HepG2 (cell line): ENCODE measurements around the gene RAE1. TPM values are rescaled to one million over a fixed set of nuclear protein-coding genes. Genes with fewer than 3 reads are reported as not detected.
A peak's percentile ranks its signal among the peaks of the same experiment; 100 is the strongest.

Source experiments
- DMAP1 ChIP-seq: IDR thresholded peaks from 2 replicates; pipeline ENCODE4 v1.6.1; 2016
- E2F2 ChIP-seq: sonication (generic); formaldehyde crosslinking; IDR thresholded peaks from 2 replicates; pipeline ENCODE4 v1.4.0; 2020; ENCODE audit warnings: missing genetic modification reagents, borderline replicate concordance
- HBP1 ChIP-seq: IDR thresholded peaks from 2 replicates; pipeline ENCODE4 v1.6.1; 2016; ENCODE audit warnings: low read depth, control low read depth
- HNF1A ChIP-seq, 2 experiments: sonication (generic) in 1 of 2; formaldehyde crosslinking in 1 of 2; IDR thresholded peaks; 2 replicates each; pipeline versions ENCODE4 v1.4.0 to v1.6.1; 2016 to 2020; ENCODE audit warnings: borderline replicate concordance in 1 of 2, low read depth in 1 of 2, mild to moderate bottlenecking in 1 of 2, missing genetic modification reagents in 1 of 2
- HOXA9 ChIP-seq: sonication (generic); formaldehyde crosslinking; IDR thresholded peaks from 2 replicates; pipeline ENCODE4 v1.8.1; 2022; ENCODE audit warnings: missing genetic modification reagents, mild to moderate bottlenecking, moderate library complexity, borderline replicate concordance
- JUNB ChIP-seq: sonication (generic); formaldehyde crosslinking; IDR thresholded peaks from 2 replicates; pipeline ENCODE4 v1.8.0; 2022; ENCODE audit warnings: missing genetic modification reagents, mild to moderate bottlenecking, borderline replicate concordance
- PAF1 ChIP-seq: IDR thresholded peaks from 2 replicates; pipeline ENCODE4 v1.6.1; 2016; ENCODE audit warnings: missing genetic modification reagents, missing compliant biosample characterization
- STAT6 ChIP-seq: sonication (generic); formaldehyde crosslinking; IDR thresholded peaks from 2 replicates; pipeline ENCODE4 v1.4.0; 2020; ENCODE audit warnings: missing genetic modification reagents, mild to moderate bottlenecking, borderline replicate concordance
- SYNCRIP ChIP-seq: fragments of 200-400 bp; formaldehyde crosslinking; IDR thresholded peaks from 2 replicates; pipeline ENCODE4 v1.6.1; 2018; ENCODE audit warnings: mild to moderate bottlenecking, low read depth, low read length; ENCODE audit not compliant: insufficient read depth
- TCF7 ChIP-seq: sonication (generic); IDR thresholded peaks from 2 replicates; pipeline ENCODE4 v1.6.1; 2016; ENCODE audit warnings: antibody characterized with exemption, low read depth
- ZBTB7A ChIP-seq: sonication (generic); formaldehyde crosslinking; IDR thresholded peaks from 2 replicates; pipeline ENCODE4 v1.8.0; 2022; ENCODE audit warnings: mild to moderate bottlenecking, missing genetic modification reagents
- ZNF205 ChIP-seq: IDR thresholded peaks from 2 replicates; pipeline ENCODE4 v1.6.1; 2018; ENCODE audit warnings: missing biosample characterization, missing genetic modification reagents
- ZNF329 ChIP-seq: sonication (generic); formaldehyde crosslinking; IDR thresholded peaks from 2 replicates; pipeline ENCODE4 v1.9.0; 2021; ENCODE audit warnings: low read depth, mild to moderate bottlenecking, missing genetic modification reagents
- ZNF691 ChIP-seq: sonication (generic); formaldehyde crosslinking; IDR thresholded peaks from 2 replicates; pipeline ENCODE4 v1.4.0; 2020; ENCODE audit warnings: missing genetic modification reagents, low read depth, mild to moderate bottlenecking, borderline replicate concordance
- ZUFSP ChIP-seq: sonication (generic); formaldehyde crosslinking; IDR thresholded peaks from 2 replicates; pipeline ENCODE4 v1.9.0; 2021; ENCODE audit warnings: missing genetic modification reagents, mild to moderate bottlenecking, borderline replicate concordance
- polyA plus RNA-seq, 8 experiments: library from polyadenylated mRNA; depleted of rRNA in 3 of 8; stranded (reverse) in 7 of 8; unstranded in 1 of 8; fragments of >200 nt; fragmentation: Illumina TruSeq in 4 of 8; extraction: Trizol in 4 of 8; gene quantifications; 2 replicates each; pipeline versions ENCODE4 v1.2.1 to v1.2.3, GENCODE V29; 2011 to 2016; ENCODE audit warnings: low read depth in 4 of 8, missing spikeins in 1 of 8, mixed read lengths in 1 of 8; ENCODE audit not compliant: insufficient read depth in 1 of 8
- total RNA-seq, 5 experiments: library from RNA; depleted of rRNA; stranded (reverse); fragments of >200 nt; fragmentation: Illumina TruSeq; extraction: Trizol; gene quantifications; 2 replicates each; pipeline ENCODE4 v1.2.3, GENCODE V29; 2016; ENCODE audit warnings: low read depth in 1 of 5

RAE1 gene
- total and polyA plus RNA-seq, 2 of the 13 experiments (the other 11 are each of a cell fraction or from before 2014, with no cell fraction given): 36.1 to 72.9 TPM

- TF ChIP-seq HBP1: no peak
- peak; percentile 61; the same call in 1 of the 2 replicates for TF ChIP-seq ZBTB7A (CRISPR knock-in tag)
- no peak for TF ChIP-seq STAT6 (CRISPR knock-in tag)
- no peak; the same call in 1 of the 2 replicates for TF ChIP-seq ZNF205 (CRISPR knock-in tag)
- TF ChIP-seq SYNCRIP: no peak
- TF ChIP-seq HOXA9: 0 out of 2 replicates have a peak, but pooled peaks have one; percentile 85
- TF ChIP-seq JUNB (CRISPR knock-in tag): no peak
- TF ChIP-seq TCF7: peak; percentile 17; the same call in 1 of the 2 replicates
- TF ChIP-seq DMAP1 (CRISPR knock-in tag): peak; percentile 97
- TF ChIP-seq E2F2: no peak
- TF ChIP-seq HNF1A (IDR thresholded peaks at IDR 0.05; ENCODE audit: low read depth): no peak
- no peak; the same call in 1 of the 2 replicates for TF ChIP-seq HNF1A (CRISPR knock-in tag; IDR thresholded peaks at IDR 0.05; ENCODE audit: borderline replicate concordance)
- TF ChIP-seq ZUFSP (CRISPR knock-in tag): no peak
- TF ChIP-seq PAF1 (CRISPR knock-in tag): no peak
- TF ChIP-seq ZNF691 (CRISPR knock-in tag): peak; percentile 66; the same call in 1 of the 2 replicates
- peak; percentile 66; the same call in 1 of the 2 replicates for TF ChIP-seq ZNF329
Measured at GRCh38 chr20:57351042-57351783, at the start of gene RAE1 (continued).
